ENCODE data around the gene LNPEP.

DNA sequence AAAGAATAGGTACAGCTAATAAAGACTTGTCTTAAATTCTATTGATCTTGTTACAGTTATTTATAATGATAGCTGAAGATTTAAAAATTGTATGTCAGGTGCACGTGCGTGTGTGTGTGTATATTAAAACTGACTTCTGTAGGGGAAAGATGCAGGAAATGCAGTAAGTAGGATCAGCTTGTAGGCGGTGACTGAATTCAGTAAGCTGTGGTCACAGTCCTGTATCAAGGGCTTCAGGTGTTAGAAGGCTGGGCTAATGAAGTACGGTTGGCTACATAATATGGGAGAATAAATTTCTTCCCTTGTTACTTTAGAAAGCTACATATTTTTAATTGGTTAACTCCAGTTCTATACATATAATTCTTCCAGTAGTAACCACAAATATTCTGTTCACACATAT is 54.2 kb downstream of the LNPEP start:
- TF ChIP-seq POLR2A (IDR thresholded peaks at IDR 0.05) = no peak
- TF ChIP-seq, protein P1, sequence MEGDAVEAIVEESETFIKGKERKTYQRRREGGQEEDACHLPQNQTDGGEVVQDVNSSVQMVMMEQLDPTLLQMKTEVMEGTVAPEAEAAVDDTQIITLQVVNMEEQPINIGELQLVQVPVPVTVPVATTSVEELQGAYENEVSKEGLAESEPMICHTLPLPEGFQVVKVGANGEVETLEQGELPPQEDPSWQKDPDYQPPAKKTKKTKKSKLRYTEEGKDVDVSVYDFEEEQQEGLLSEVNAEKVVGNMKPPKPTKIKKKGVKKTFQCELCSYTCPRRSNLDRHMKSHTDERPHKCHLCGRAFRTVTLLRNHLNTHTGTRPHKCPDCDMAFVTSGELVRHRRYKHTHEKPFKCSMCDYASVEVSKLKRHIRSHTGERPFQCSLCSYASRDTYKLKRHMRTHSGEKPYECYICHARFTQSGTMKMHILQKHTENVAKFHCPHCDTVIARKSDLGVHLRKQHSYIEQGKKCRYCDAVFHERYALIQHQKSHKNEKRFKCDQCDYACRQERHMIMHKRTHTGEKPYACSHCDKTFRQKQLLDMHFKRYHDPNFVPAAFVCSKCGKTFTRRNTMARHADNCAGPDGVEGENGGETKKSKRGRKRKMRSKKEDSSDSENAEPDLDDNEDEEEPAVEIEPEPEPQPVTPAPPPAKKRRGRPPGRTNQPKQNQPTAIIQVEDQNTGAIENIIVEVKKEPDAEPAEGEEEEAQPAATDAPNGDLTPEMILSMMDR (IDR thresholded peaks at IDR 0.05) = no peak
